Breast epithelium (tissue), 3 donors: Measurements from ENCODE around the gene RAB14.

ENCODE experiments used
- CTCF ChIP-seq, 3 donors: fragments of 450-650 bp; IDR thresholded peaks; one replicate each; pipeline ENCODE4 v1.5.1; 2016 to 2017; ENCODE audit warnings: antibody characterized with exemption in 3 of 3, mild to moderate bottlenecking in 3 of 3, moderate library complexity in 3 of 3
- POLR2A ChIP-seq: fragments of 450-650 bp; IDR thresholded peaks from one replicate; pipeline ENCODE4 v1.6.1; 2016; ENCODE audit warnings: antibody characterized with exemption, mild to moderate bottlenecking, moderate library complexity
- POLR2AphosphoS5 ChIP-seq, 3 donors: sonication (generic); formaldehyde crosslinking; IDR thresholded peaks; one replicate each; pipeline ENCODE4 v1.6.1; 2017; ENCODE audit warnings: antibody characterized with exemption in 3 of 3

GRCh38 chr9:121169094-121169601 is 32.5 kb downstream of the RAB14 start:
- peak in 2 of 3 donors; percentile 22 to 32 for TF ChIP-seq CTCF (IDR thresholded peaks at IDR 0.05)
- no peak for TF ChIP-seq POLR2A
- TF ChIP-seq POLR2AphosphoS5 (IDR thresholded peaks at IDR 0.05) = no peak
